ENCODE measurements around the gene ZNF618. TPM values are rescaled to one million over a fixed set of nuclear protein-coding genes. Genes with fewer than 3 reads are reported as not detected.

The ZNF618 gene
- total RNA-seq, 2 donors from 2014 or later, result 3.1 to 3.3 TPM

DNA sequence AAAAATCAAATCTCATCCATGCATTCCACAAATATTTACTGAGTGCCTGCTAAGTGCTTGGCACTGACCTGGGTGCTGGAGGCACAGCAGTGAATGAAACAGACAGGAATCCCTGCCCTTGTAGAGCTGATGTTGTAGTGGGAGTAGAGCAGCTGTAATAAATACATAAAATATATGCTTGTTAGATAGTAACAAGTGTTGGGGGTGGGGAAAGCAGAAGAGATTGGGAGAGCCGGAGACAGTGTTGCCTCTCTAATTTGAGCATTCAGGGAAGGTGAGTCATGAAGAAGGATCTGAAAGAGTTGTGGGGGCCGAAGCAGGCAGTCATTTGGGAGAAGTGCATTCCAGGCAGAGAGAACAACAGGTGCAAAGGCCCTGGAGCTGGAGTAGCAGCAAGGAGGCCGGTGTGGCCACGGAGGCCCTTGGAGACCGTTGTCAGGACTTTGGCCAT, 97.9 kb downstream of the ZNF618 start:
- Histone ChIP-seq H3K4me3 (no peak overlapping the region), H3K9ac (ENCODE audit: low read depth in 2 of 2, low read length in 2 of 2) (no peak overlapping the region), H3K9me3 (no peaks in the 10 kb centered on the region), H3K36me3 (no peaks in the 10 kb centered on the region), H3K27ac (no peak overlapping the region), H3K4me1 (no peaks in the 10 kb centered on the region), H3K27me3 (no peaks in the 10 kb centered on the region)
- TF ChIP-seq, protein P1, sequence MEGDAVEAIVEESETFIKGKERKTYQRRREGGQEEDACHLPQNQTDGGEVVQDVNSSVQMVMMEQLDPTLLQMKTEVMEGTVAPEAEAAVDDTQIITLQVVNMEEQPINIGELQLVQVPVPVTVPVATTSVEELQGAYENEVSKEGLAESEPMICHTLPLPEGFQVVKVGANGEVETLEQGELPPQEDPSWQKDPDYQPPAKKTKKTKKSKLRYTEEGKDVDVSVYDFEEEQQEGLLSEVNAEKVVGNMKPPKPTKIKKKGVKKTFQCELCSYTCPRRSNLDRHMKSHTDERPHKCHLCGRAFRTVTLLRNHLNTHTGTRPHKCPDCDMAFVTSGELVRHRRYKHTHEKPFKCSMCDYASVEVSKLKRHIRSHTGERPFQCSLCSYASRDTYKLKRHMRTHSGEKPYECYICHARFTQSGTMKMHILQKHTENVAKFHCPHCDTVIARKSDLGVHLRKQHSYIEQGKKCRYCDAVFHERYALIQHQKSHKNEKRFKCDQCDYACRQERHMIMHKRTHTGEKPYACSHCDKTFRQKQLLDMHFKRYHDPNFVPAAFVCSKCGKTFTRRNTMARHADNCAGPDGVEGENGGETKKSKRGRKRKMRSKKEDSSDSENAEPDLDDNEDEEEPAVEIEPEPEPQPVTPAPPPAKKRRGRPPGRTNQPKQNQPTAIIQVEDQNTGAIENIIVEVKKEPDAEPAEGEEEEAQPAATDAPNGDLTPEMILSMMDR (IDR thresholded peaks at IDR 0.05), result no peak
- intact Hi-C loops (cut with DNase I), result no loop called here
- DNase-seq, result no peak

DNA sequence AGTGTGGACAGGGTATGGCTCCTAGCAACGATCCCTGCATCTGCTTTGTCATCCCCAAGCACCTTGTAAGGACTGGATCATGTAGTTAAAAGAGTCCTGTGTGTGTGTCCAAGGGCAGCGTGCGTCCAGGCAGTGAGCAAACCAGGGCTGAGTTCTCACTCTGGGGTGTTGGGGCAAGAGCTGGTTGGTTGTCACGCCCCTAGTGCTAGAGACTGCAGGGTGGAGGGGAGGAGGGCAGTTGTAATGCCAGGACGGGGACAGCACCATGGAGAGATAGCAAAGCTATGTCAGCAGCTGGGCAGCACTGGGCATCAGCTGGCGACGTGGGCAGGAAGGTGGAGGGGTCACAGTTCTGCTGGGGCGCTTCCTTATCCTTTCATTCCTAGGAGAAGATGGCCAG, 100.8 kb downstream of the ZNF618 start:
- TF ChIP-seq, protein P1 (IDR thresholded peaks at IDR 0.05), result no peak
- Histone ChIP-seq H3K9me3 (no peaks in the 10 kb centered on the region), H3K9ac (ENCODE audit: low read depth in 2 of 2, low read length in 2 of 2) (no peak overlapping the region), H3K27ac (no peak overlapping the region), H3K4me1 (no peaks in the 10 kb centered on the region), H3K27me3 (no peaks in the 10 kb centered on the region), H3K36me3 (no peaks in the 10 kb centered on the region), H3K4me3 (no peak overlapping the region)
- no peak for DNase-seq
- intact Hi-C loops (cut with DNase I), result no loop called here

DNA sequence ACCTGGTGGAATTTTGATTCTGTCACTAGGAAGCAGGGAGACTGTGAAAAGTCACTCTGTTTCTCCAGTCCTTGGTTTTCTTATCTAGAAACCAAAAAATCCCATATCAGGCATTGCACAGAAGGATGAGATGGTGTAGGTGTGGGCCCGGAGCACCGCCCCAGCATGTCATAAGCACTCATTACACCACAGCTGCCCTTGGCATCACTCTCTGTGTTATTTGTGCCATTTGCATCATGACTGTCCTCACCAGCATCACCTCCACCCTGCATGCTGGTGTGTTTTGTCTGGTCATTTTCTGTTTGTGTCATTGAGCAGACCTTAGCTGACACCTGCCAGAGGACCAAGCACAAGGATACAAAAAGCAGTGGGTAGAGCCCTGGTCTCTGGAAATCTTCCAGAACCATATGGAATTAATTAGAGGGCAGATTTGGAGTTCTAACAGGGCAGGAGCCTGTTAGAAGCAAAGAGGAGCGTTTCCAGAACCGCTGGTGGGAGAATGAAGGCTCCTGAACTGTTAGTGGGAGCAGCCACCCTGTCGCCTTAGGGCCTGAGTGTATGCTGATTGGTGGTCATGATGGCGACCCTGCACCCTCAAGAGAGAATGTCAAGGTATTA, 102.7 kb downstream of the ZNF618 start:
- TF ChIP-seq, protein P1 (IDR thresholded peaks at IDR 0.05), result no peak
- Histone ChIP-seq H3K4me3 (no peak overlapping the region), H3K27ac (no peak overlapping the region), H3K27me3 (no peaks in the 10 kb centered on the region), H3K9me3 (no peaks in the 10 kb centered on the region), H3K36me3 (no peaks in the 10 kb centered on the region), H3K4me1 (no peaks in the 10 kb centered on the region), H3K9ac (ENCODE audit: low read depth in 2 of 2, low read length in 2 of 2) (no peak overlapping the region)
- intact Hi-C loops (cut with DNase I), result no loop called here
- DNase-seq, result no peak

DNA sequence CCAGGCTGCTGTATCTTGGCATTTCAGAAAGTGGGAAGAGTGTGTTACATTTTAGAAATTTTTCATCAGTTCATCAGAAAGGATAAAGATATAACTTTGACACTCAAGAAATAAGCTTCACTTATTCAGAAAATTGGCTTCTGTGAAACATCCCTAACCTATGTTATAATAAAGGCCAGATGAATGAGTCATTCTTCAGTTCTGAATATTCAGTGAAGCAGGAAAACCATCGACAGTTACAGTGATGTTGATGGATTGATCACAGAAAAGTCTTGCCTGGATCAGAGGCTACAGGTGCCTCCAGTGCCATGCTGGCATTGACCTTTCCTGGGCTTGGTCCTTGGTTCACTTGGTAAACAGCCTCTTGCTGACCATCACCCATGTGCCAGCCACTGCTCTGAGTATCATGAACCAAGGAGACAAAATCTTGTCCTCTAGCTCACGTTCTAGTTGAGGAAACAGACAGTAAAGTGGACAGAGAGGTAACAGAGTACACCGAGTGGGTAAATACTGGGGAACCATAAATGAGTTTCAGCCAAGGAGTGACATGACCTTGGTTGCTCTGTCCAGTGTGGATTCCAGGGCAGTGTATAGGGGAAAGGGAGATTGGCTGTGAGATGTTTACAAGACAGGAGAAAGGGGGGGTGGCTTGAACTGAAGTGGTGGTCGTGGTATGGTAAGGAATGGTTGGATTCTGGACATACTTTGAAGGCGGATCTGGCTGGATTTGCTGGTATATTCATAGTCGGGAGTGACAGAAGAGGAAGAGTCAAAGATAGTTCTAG, 103.4 kb downstream of the ZNF618 start:
- no peak for DNase-seq

DNA sequence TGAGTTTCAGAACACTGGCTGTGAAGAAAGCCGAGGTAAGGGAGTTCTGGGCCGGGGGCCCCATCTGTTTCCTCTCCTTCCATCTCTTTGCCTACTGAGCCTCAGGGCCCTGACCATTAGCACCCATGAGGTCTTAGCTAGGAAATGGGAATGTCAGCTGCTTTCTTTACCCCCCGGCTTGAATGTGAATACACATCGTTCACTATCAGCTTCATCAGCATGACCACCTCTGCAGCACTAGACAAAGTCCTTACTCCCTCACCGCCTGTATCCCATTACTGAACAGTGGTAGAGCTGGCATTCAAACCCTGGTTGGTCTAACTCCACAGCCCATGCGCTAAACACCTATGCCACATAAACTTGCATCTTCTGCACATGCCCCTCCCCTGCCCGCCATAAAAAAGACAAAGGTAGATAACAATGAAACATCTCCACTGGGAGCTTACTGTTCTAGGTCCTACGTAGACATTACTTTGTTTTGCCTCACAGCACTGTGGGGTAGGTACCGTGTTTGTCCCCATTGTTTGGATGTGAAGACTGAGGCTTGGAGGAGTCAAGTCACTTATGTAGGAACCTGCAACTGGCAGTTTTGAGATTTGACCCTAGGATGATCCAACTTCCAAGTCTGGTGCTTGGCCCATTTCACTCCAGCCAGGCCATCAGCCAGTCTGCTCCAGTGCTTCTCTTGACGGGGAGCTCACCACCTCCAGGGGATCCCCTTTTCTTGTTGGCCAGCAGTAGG, 108.7 kb downstream of the ZNF618 start:
- Histone ChIP-seq H3K36me3 (no peaks in the 10 kb centered on the region), H3K9ac (ENCODE audit: low read depth in 2 of 2, low read length in 2 of 2) (no peak overlapping the region), H3K27ac (no peak overlapping the region), H3K27me3 (no peaks in the 10 kb centered on the region), H3K4me1 (no peaks in the 10 kb centered on the region), H3K4me3 (no peak overlapping the region), H3K9me3 (no peaks in the 10 kb centered on the region)
- DNase-seq, result no peak
- TF ChIP-seq, protein P1 (IDR thresholded peaks at IDR 0.05), result no peak
- intact Hi-C loops (cut with DNase I), result no loop called here

More for the DNA sequence above, 103.4 kb downstream of the ZNF618 start:
- no peak overlapping the region for H3K9ac ChIP-seq (ENCODE audit: low read depth in 2 of 2, low read length in 2 of 2)
- H3K27me3 ChIP-seq, result no peaks in the 10 kb centered on the region
- no peaks in the 10 kb centered on the region for H3K9me3 ChIP-seq
- TF ChIP-seq, protein P1 (IDR thresholded peaks at IDR 0.05), result no peak
- no peak overlapping the region for H3K27ac ChIP-seq
- intact Hi-C loops (cut with DNase I), result no loop called here
- H3K4me3 ChIP-seq, result no peak overlapping the region
- H3K36me3 ChIP-seq, result no peaks in the 10 kb centered on the region
- H3K4me1 ChIP-seq, result no peaks in the 10 kb centered on the region
